Activated CD4-positive, CD25-positive, alpha-beta regulatory T cell (primary cell): ENCODE data around the gene TPST2.

Experiments
- DNase-seq, 4 experiments: peaks; one replicate each; lab custom pipeline; 2025; lab: John Stamatoyannopoulos, UW

TPST2 gene

GRCh38 chr22:26489447-26490036, 100.4 kb downstream of the TPST2 start:
- DNase-seq = no peak

- no peak for DNase-seq
Observed at GRCh38 chr22:26487996-26488395, 101.9 kb downstream of the TPST2 start.

GRCh38 chr22:26486394-26486793, 103.5 kb downstream of the TPST2 start:
- no peak for DNase-seq

GRCh38 chr22:26485806-26486390, 104.0 kb downstream of the TPST2 start:
- no peak for DNase-seq

GRCh38 chr22:26485013-26485412, 104.9 kb downstream of the TPST2 start:
- no peak for DNase-seq

GRCh38 chr22:26484360-26484706, 105.6 kb downstream of the TPST2 start:
- no peak for DNase-seq

- peak; percentile 77 to 91 (median 84) for DNase-seq
Observed at GRCh38 chr22:26483439-26484359, 106.2 kb downstream of the TPST2 start, which contains the start of the genes HPS4 and SRRD. Gene HPS4, minus strand, starts transcription at chr22:26483783. Its CDS starts 2,021 bp downstream, at chr22:26481762. Gene SRRD, plus strand, starts transcription at chr22:26483877. Its CDS starts 14 bp downstream, at chr22:26483891.

- no peak for DNase-seq
Observed at GRCh38 chr22:26483043-26483438, 106.9 kb downstream of the TPST2 start.

- DNase-seq = no peak
Observed at GRCh38 chr22:26482161-26482560, 107.8 kb downstream of the TPST2 start.

- no peak for DNase-seq
Observed at GRCh38 chr22:26481694-26482093, 108.2 kb downstream of the TPST2 start.

GRCh38 chr22:26481112-26481693, 108.7 kb downstream of the TPST2 start:
- no peak for DNase-seq

- DNase-seq = no peak
Observed at GRCh38 chr22:26480611-26480932, 109.4 kb downstream of the TPST2 start.

GRCh38 chr22:26479792-26480610, 109.9 kb downstream of the TPST2 start:
- no peak for DNase-seq

GRCh38 chr22:26479043-26479791, 110.7 kb downstream of the TPST2 start:
- DNase-seq = no peak

- DNase-seq = no peak
Observed at GRCh38 chr22:26477341-26477731, 112.6 kb downstream of the TPST2 start.

- DNase-seq = no peak
Observed at GRCh38 chr22:26476705-26477340, 113.1 kb downstream of the TPST2 start.

GRCh38 chr22:26474682-26475081, 115.2 kb downstream of the TPST2 start:
- DNase-seq = no peak
